H1 (cell line): ENCODE results near the gene RARB. TPM values are rescaled to one million over a fixed set of nuclear protein-coding genes. Genes with fewer than 3 reads are reported as not detected.

Experiments
- CTCF ChIA-PET: fragments of 300-600 bp; sonication (Branson Sonifier 250); formaldehyde crosslinking; loops from one replicate; lab custom pipeline; 2021; ENCODE audit not compliant: partially characterized antibody; lab: Charles Lee
- POLR2A ChIA-PET: fragments of 300-600 bp; sonication (Branson Sonifier 250); formaldehyde crosslinking; loops from one replicate; lab custom pipeline; 2021; ENCODE audit warnings: inconsistent platforms; ENCODE audit not compliant: partially characterized antibody; lab: Charles Lee
- DNase-seq, 2 experiments: peaks; one replicate each; pipeline versions ENCODE4 v3.0.0 to v3.0.0-alpha.2; 2010 to 2022; ENCODE audit warnings: low spot score in 2 of 2, low read depth in 1 of 2, mixed read lengths in 1 of 2
- FAIRE-seq: peaks from 2 replicates; lab custom pipeline; 2011; peaks lifted over from hg19 to GRCh38; lab: Jason Lieb, UNC
- H2AFZ ChIP-seq: 2 replicates; pipeline ENCODE4 v1.8.1; 2012; ENCODE audit warnings: low read length, inconsistent platforms
- H2AK5ac ChIP-seq: 2 replicates; pipeline ENCODE4 v1.6.1; 2013; ENCODE audit warnings: low read depth, low read length
- H2BK120ac ChIP-seq: replicated peaks from 2 replicates; pipeline ENCODE3; 2013; ENCODE audit warnings: low read depth, low read length, inconsistent platforms
- H2BK12ac ChIP-seq: 2 replicates; pipeline ENCODE4 v1.6.1; 2013; ENCODE audit warnings: low read depth, low read length
- H2BK15ac ChIP-seq: 2 replicates; pipeline ENCODE4 v1.6.1; 2013; ENCODE audit warnings: low read length
- H2BK20ac ChIP-seq: 2 replicates; pipeline ENCODE4 v1.6.1; 2013; ENCODE audit warnings: low read length
- H2BK5ac ChIP-seq: 2 replicates; pipeline ENCODE4 v1.6.1; 2013; ENCODE audit warnings: low read depth, low read length
- H3K14ac ChIP-seq: 2 replicates; pipeline ENCODE4 v1.6.1; 2013; ENCODE audit warnings: inconsistent platforms; ENCODE audit not compliant: insufficient read length
- H3K18ac ChIP-seq: 2 replicates; pipeline ENCODE4 v1.6.1; 2013; ENCODE audit warnings: low read length; ENCODE audit errors: extremely low read depth
- H3K23ac ChIP-seq: 2 replicates; pipeline ENCODE4 v1.6.1; 2013; ENCODE audit warnings: inconsistent platforms; ENCODE audit not compliant: insufficient read length
- H3K23me2 ChIP-seq: 2 replicates; pipeline ENCODE4 v1.6.1; 2013; ENCODE audit warnings: low read depth, low read length
- H3K27ac ChIP-seq: 2 replicates; pipeline ENCODE4 v1.6.1; 2011; ENCODE audit warnings: low read depth, low read length, inconsistent platforms
- H3K27me3 ChIP-seq, 4 experiments: replicated peaks in 1 of 4; 1 replicate in 1 of 4; 2 replicates in 3 of 4; pipeline versions ENCODE4 v1.6.1 to v1.8.1; 2011 to 2013; ENCODE audit warnings: low read length in 3 of 4, mild to moderate bottlenecking in 3 of 4, inconsistent platforms in 2 of 4, mixed read lengths in 2 of 4, moderate library complexity in 1 of 4; ENCODE audit not compliant: control insufficient read depth in 3 of 4, insufficient read depth in 3 of 4; ENCODE audit errors: extremely low read depth in 1 of 4
- H3K36me3 ChIP-seq, 4 experiments: 2 replicates each; pipeline versions ENCODE4 v1.6.1 to v1.8.1; 2011 to 2013; ENCODE audit warnings: mild to moderate bottlenecking in 4 of 4, low read length in 3 of 4, moderate library complexity in 2 of 4, control low read depth in 1 of 4, inconsistent platforms in 1 of 4; ENCODE audit not compliant: insufficient read depth in 4 of 4, control insufficient read depth in 2 of 4
- H3K4ac ChIP-seq: replicated peaks from 2 replicates; pipeline ENCODE3; 2013; ENCODE audit warnings: low read length, low read depth, mixed read lengths, inconsistent platforms; ENCODE audit not compliant: insufficient read length
- H3K4me1 ChIP-seq, 4 experiments: replicated peaks in 1 of 4; 1 replicate in 1 of 4; 2 replicates in 3 of 4; pipeline versions ENCODE4 v1.6.1 to v1.8.1; 2011 to 2013; ENCODE audit warnings: low read length in 3 of 4, inconsistent platforms in 2 of 4, mixed read lengths in 1 of 4; ENCODE audit not compliant: insufficient read depth in 4 of 4, control insufficient read depth in 3 of 4
- H3K4me2 ChIP-seq, 2 experiments: 2 replicates each; pipeline versions ENCODE4 v1.6.1 to v1.8.1; 2011 to 2013; ENCODE audit warnings: low read depth in 2 of 2, low read length in 2 of 2, control low read depth in 1 of 2, inconsistent platforms in 1 of 2, mild to moderate bottlenecking in 1 of 2; ENCODE audit not compliant: insufficient read depth in 1 of 2
- H3K4me3 ChIP-seq, 4 experiments: fragments of 200-600, 300-600 bp in 1 of 4; sonication (generic), shearing (Covaris generic), sonication (Bioruptor Twin) in 1 of 4; 2 replicates each; pipeline versions ENCODE4 v1.5.1 to v1.8.1; 2011 to 2016; ENCODE audit warnings: low read length in 4 of 4, low read depth in 3 of 4, control low read depth in 2 of 4, inconsistent platforms in 2 of 4, mild to moderate bottlenecking in 2 of 4, mixed read lengths in 1 of 4, moderate library complexity in 1 of 4; ENCODE audit not compliant: insufficient read depth in 2 of 4; ENCODE audit errors: extremely low read depth in 1 of 4
- H3K56ac ChIP-seq: replicated peaks from 2 replicates; pipeline ENCODE3; 2013; ENCODE audit warnings: low read depth, mild to moderate bottlenecking, mixed read lengths, low read length, inconsistent platforms; ENCODE audit not compliant: insufficient read length
- H3K79me1 ChIP-seq: 2 replicates; pipeline ENCODE4 v1.6.1; 2013; ENCODE audit warnings: low read depth, low read length, control low read depth
- H3K79me2 ChIP-seq, 2 experiments: 2 replicates each; pipeline versions ENCODE4 v1.6.1 to v1.8.1; 2012 to 2013; ENCODE audit warnings: low read length in 2 of 2, mild to moderate bottlenecking in 2 of 2, inconsistent platforms in 1 of 2; ENCODE audit not compliant: insufficient read depth in 2 of 2, control insufficient read depth in 1 of 2
- H3K9ac ChIP-seq, 4 experiments: replicated peaks in 1 of 4; 1 replicate in 1 of 4; 2 replicates in 3 of 4; pipeline versions ENCODE4 v1.6.1 to v1.8.1; 2011 to 2013; ENCODE audit warnings: low read depth in 3 of 4, low read length in 3 of 4, control low read depth in 2 of 4, mild to moderate bottlenecking in 2 of 4, moderate library complexity in 2 of 4, inconsistent platforms in 1 of 4; ENCODE audit errors: extremely low read depth in 1 of 4
- H3K9me3 ChIP-seq, 2 experiments: 2 replicates each; pipeline versions ENCODE4 v1.6.1 to v1.8.1; 2012 to 2013; ENCODE audit warnings: mild to moderate bottlenecking in 2 of 2, moderate library complexity in 2 of 2, control low read depth in 1 of 2, inconsistent platforms in 1 of 2, low read depth in 1 of 2, low read length in 1 of 2, mixed read lengths in 1 of 2; ENCODE audit not compliant: insufficient read depth in 2 of 2
- H4K20me1 ChIP-seq, 2 experiments: replicated peaks in 1 of 2; 2 replicates each; pipeline versions ENCODE3 to v1.8.1; 2011 to 2013; ENCODE audit warnings: inconsistent platforms in 2 of 2, low read length in 2 of 2, mild to moderate bottlenecking in 1 of 2; ENCODE audit not compliant: insufficient read depth in 2 of 2, control insufficient read depth in 1 of 2
- H4K5ac ChIP-seq: 2 replicates; pipeline ENCODE4 v1.6.1; 2013; ENCODE audit warnings: low read length, low read depth, mixed read lengths, inconsistent platforms; ENCODE audit not compliant: insufficient read length
- H4K8ac ChIP-seq: 2 replicates; pipeline ENCODE4 v1.8.0; 2013; ENCODE audit warnings: mild to moderate bottlenecking, moderate library complexity, low read length, inconsistent platforms; ENCODE audit not compliant: insufficient read depth; ENCODE audit errors: extremely low read depth
- H4K91ac ChIP-seq: replicated peaks from 2 replicates; pipeline ENCODE3; 2013; ENCODE audit warnings: low read length, mixed read lengths, inconsistent platforms; ENCODE audit not compliant: insufficient read length
- ASH2L ChIP-seq: fragments of 200-600, 300-600 bp; sonication (generic); IDR thresholded peaks from one replicate; pipeline ENCODE4 v1.7.1; 2017; ENCODE audit warnings: low read length
- EGR1 ChIP-seq: IDR thresholded peaks from 2 replicates; pipeline ENCODE4 v1.6.1; 2011; ENCODE audit warnings: low read depth, low read length, borderline replicate concordance
- KDM5A ChIP-seq: fragments of 200-600 bp; IDR thresholded peaks from 2 replicates; pipeline ENCODE4 v1.7.1; 2012; ENCODE audit warnings: mild to moderate bottlenecking, low read length, inconsistent platforms, mixed read lengths
- POLR2AphosphoS5 ChIP-seq: IDR thresholded peaks from 2 replicates; pipeline ENCODE4 v1.6.1; 2011; ENCODE audit warnings: low read depth, low read length
- POU5F1 ChIP-seq: IDR thresholded peaks from 2 replicates; pipeline ENCODE4 v1.6.1; 2011; ENCODE audit warnings: low read depth, mild to moderate bottlenecking, low read length, moderate library complexity
- RFX5 ChIP-seq: IDR thresholded peaks from 2 replicates; pipeline ENCODE4 v1.6.1; 2011; ENCODE audit warnings: low read depth, low read length, improper control_type of control experiment, borderline replicate concordance
- WGBS, 2 experiments: shearing (Covaris generic) in 1 of 2; methylation state at CpG; one replicate each; pipeline versions ENCODE4 v1.1.6 to v1.1.7; 2013 to 2015; ENCODE audit warnings: low lambda C conversion rate in 2 of 2, mixed read lengths in 2 of 2, inconsistent platforms in 1 of 2, low coverage in 1 of 2, missing lambda C conversion rate in 1 of 2; ENCODE audit not compliant: insufficient replicate concordance in 2 of 2, insufficient coverage in 1 of 2, insufficient read length in 1 of 2; ENCODE audit errors: extremely low coverage in 1 of 2, missing lambda C conversion rate in 1 of 2; 5-methylcytosine and 5-hydroxymethylcytosine counted together
- polyA plus RNA-seq, 7 experiments: library from polyadenylated mRNA; depleted of rRNA in 3 of 7; stranded (reverse) in 5 of 7; unstranded in 2 of 7; fragments of >200 nt in 5 of 7; fragments of 200-250 nt in 2 of 7; gene quantifications; 1 replicate in 5 of 7; 2 replicates in 1 of 7; 4 replicates in 1 of 7; pipeline versions ENCODE4 v1.2.1 to v1.2.3, GENCODE V29; 2011 to 2013; ENCODE audit warnings: missing spikeins in 2 of 7, mixed read lengths in 2 of 7
- total RNA-seq: library from RNA; stranded (reverse); fragmentation: NEBNext Ultra II Directional; extraction: Animal tissue kit (Norgen Biotek cat#: 25700); gene quantifications from 2 replicates; pipeline ENCODE4 v1.2.1, GENCODE V29; 2021

The RARB gene
- total and polyA plus RNA-seq, 2 of the 8 experiments (the other 6 are each of a cell fraction or from before 2014, with no cell fraction given) = 0.15 to 0.22 TPM

- 89% methylated on average over 7 of the region's 7 CpGs; no CpG with 5 or more reads in 1 of the 2 experiments for WGBS, 2 experiments
- POLR2A ChIA-PET = no interaction called here
Measured at GRCh38 chr3:25457671-25458419, 29.8 kb downstream of the RARB start.

More at GRCh38 chr3:25457671-25458419, 29.8 kb downstream of the RARB start:
- Histone ChIP-seq H3K23me2 (no peaks in the 10 kb centered on the region), H4K20me1 (no peaks in the 10 kb centered on the region), H3K4me2 (no peak overlapping the region), H2AK5ac (no peak overlapping the region), H3K9me3 (no peaks in the 10 kb centered on the region), H2BK120ac (no peak overlapping the region), H3K27ac (no peak overlapping the region), H3K14ac (no peak overlapping the region), H3K9ac (no peak overlapping the region), H3K4me1 (peaks cover 0 to 19% (median 11%) of the 10 kb centered on the region in 4 experiments; a peak in 5 of 7 replicates), H2BK5ac (no peak overlapping the region), H3K56ac (no peak overlapping the region), H3K79me2 (no peaks in the 10 kb centered on the region), H4K5ac (no peak overlapping the region), H4K8ac (no peak overlapping the region), H2BK15ac (no peak overlapping the region), H3K23ac (no peak overlapping the region), H3K36me3 (no peaks in the 10 kb centered on the region), H3K18ac (peak overlapping the region; percentile 35; the same call in 1 of the 2 replicates), H2AFZ (no peak overlapping the region), H3K4ac (no peak overlapping the region), H3K79me1 (no peaks in the 10 kb centered on the region), H2BK12ac (no peak overlapping the region), H4K91ac (no peak overlapping the region), H2BK20ac (no peak overlapping the region), H3K4me3 (no peak overlapping the region), H3K27me3 (no peaks in the 10 kb centered on the region)
- no peak for DNase-seq
- FAIRE-seq = no peak
- TF ChIP-seq ASH2L (no peak), POLR2AphosphoS5 (no peak), EGR1 (no peak), RFX5 (no peak), POU5F1 (no peak), KDM5A (no peak)
- CTCF ChIA-PET = interaction anchor here (0.6 to 1.1 kb wide), 2 partner anchors 16 to 34 kb away, joined by 3 read pairs; no protein-coding TSS in a partner anchor
